PFSK-1 (cell line): Measurements from ENCODE around the gene USP35.

Experiments
- POLR2AphosphoS5 ChIP-seq: IDR thresholded peaks from 2 replicates; pipeline ENCODE4 v1.6.1; 2012; ENCODE audit warnings: low read depth, mild to moderate bottlenecking, control low read depth, low read length, moderate library complexity
- SIN3A ChIP-seq: IDR thresholded peaks from 2 replicates; pipeline ENCODE4 v1.6.1; 2012; ENCODE audit warnings: mild to moderate bottlenecking, low read length, moderate library complexity, borderline replicate concordance; ENCODE audit not compliant: insufficient read depth
- TAF1 ChIP-seq: IDR thresholded peaks from 2 replicates; pipeline ENCODE4 v1.6.1; 2012; ENCODE audit warnings: low read length, control low read depth, borderline replicate concordance; ENCODE audit not compliant: insufficient read depth
- TF ChIP-seq, protein P1 (sequence below), 2 experiments: IDR thresholded peaks; 2 replicates each; pipeline versions ENCODE4 v1.6.1 to v1.8.0; 2011 to 2012; ENCODE audit warnings: low read depth in 2 of 2, low read length in 2 of 2, control low read depth in 1 of 2, inconsistent platforms in 1 of 2, mild to moderate bottlenecking in 1 of 2, moderate library complexity in 1 of 2; ENCODE audit not compliant: insufficient read depth in 1 of 2

DNA sequence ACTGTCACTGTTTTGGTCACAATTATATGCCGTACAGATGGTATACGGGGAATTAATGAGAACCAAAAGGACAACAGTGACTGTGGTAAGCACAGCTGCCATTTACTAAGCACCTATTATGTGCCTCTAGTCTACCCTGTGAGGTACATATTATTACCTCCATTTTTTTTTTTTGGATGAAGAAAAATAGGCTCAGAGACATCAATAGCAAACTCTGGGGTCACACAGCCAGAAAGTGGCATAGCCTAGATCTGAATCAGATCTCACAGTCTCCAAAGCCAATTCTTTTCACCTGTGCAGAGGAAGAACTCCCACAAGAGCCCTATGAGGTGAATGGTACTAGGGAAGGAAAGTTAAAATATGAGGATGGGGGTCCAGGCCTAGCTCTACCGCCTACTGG, 68.9 kb downstream of the USP35 start:
- no peak for TF ChIP-seq POLR2AphosphoS5
- no peak for TF ChIP-seq TAF1
- TF ChIP-seq, protein P1, sequence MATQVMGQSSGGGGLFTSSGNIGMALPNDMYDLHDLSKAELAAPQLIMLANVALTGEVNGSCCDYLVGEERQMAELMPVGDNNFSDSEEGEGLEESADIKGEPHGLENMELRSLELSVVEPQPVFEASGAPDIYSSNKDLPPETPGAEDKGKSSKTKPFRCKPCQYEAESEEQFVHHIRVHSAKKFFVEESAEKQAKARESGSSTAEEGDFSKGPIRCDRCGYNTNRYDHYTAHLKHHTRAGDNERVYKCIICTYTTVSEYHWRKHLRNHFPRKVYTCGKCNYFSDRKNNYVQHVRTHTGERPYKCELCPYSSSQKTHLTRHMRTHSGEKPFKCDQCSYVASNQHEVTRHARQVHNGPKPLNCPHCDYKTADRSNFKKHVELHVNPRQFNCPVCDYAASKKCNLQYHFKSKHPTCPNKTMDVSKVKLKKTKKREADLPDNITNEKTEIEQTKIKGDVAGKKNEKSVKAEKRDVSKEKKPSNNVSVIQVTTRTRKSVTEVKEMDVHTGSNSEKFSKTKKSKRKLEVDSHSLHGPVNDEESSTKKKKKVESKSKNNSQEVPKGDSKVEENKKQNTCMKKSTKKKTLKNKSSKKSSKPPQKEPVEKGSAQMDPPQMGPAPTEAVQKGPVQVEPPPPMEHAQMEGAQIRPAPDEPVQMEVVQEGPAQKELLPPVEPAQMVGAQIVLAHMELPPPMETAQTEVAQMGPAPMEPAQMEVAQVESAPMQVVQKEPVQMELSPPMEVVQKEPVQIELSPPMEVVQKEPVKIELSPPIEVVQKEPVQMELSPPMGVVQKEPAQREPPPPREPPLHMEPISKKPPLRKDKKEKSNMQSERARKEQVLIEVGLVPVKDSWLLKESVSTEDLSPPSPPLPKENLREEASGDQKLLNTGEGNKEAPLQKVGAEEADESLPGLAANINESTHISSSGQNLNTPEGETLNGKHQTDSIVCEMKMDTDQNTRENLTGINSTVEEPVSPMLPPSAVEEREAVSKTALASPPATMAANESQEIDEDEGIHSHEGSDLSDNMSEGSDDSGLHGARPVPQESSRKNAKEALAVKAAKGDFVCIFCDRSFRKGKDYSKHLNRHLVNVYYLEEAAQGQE (IDR thresholded peaks at IDR 0.05; ENCODE audit: insufficient read depth in 1 of 2, low read depth in 2 of 2, low read length in 2 of 2): no peak
- TF ChIP-seq SIN3A: no peak
